NCI-H1436 treated with DMSO at 0.1 percent for 48 hours (cell line): ENCODE measurements around the gene MAGI3.
"Not testable (repeated sequence)": the region's sequence is repeated elsewhere in the genome, so short reads cannot be mapped to it uniquely, and the experiment has no call there.

Experiments
- DNase-seq: peaks from one replicate; lab custom pipeline; 2025; lab: John Stamatoyannopoulos, UW

The MAGI3 gene

DNA sequence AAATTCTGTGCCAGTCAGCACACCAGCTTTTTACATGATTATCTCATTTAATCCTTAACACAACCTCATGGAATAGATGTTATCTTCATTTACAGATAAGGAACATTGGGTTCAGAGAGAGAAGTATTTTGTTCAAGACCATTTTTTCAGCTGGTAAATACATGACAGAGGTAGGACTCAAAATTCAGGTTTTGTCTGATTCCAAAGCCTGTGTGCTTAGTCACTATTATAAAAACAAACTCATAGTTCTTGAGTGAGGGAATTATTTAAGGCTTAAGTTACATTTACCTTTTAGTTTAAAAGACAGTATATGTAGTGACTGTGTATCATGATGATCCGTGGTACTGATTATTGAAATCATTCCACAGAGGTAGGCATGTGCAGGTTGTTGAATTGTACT is 125.2 kb downstream of the MAGI3 start:
- no peak for DNase-seq

- DNase-seq, result no peak
Measured at GRCh38 chr1:113517346-113517745, 127.0 kb downstream of the MAGI3 start.

- DNase-seq, result no peak
Measured at GRCh38 chr1:113517983-113518382, 127.7 kb downstream of the MAGI3 start.

- DNase-seq, result no peak
Measured at GRCh38 chr1:113519556-113519955, 129.2 kb downstream of the MAGI3 start.

- no peak for DNase-seq
Measured at GRCh38 chr1:113530021-113530420, 139.7 kb downstream of the MAGI3 start.

DNA sequence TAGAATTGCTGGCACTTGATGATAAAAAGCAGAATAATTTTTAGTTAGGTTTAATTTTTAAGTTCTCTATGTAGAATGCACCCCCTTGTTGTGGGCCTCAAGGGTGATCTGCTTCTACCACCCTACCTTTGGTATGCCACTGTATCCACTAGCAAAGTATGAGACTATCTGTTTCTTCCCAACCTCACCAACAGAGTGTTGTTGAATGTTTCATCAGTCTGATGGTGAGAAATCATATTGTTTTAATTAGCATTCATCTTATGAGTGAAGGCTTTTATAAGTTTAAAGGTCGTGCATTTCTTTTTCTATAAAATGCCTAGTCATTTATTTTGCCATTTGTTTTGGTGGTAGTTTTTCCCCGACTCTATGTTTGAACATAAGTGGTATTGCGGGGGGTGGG is 141.0 kb downstream of the MAGI3 start:
- DNase-seq, result no peak

GRCh38 chr1:113533061-113533460 is 142.7 kb downstream of the MAGI3 start:
- DNase-seq, result no peak

GRCh38 chr1:113534130-113534817 is 144.0 kb downstream of the MAGI3 start:
- no peak for DNase-seq

DNA sequence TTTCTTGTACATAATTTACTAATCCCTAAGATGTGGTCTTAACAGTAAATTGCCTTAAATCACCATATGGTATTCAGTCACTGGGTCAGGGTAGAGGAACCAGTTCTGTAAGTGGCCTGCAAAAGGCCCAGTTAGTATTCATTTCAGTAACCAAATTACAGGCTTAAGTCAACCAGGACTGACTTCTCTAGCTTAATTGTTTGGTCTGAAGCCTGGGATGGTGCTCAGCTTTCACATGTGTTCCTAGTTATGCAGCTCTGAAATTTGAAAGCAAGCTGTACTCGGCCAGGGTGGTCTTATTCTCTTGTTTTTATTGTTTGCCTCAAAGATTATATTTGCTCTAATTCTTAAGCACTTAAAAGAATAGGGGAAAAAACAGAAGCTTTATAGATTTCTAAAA is 144.6 kb downstream of the MAGI3 start:
- no peak for DNase-seq

- no peak for DNase-seq
Measured at GRCh38 chr1:113536182-113536780, 146.0 kb downstream of the MAGI3 start.

DNA sequence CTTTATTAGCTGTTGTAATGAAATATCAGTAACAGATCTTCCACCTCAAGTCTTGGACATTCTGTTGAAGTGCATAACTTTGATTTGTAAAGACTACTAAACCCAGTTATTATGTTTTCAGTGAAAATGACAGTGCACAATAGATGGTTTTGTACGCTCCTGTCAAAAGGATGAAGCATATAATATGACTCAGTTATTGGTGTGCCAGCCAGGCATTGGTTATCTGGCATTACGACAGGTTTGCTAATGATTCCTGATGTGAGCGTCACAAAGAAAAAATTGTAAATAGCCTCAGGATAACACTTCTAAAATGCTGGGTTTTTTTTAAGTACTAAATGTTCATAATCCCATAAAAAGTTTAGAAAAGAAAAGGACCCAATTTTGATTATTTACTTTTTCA is 147.9 kb downstream of the MAGI3 start:
- no peak for DNase-seq

GRCh38 chr1:113540335-113540734 is 150.0 kb downstream of the MAGI3 start:
- DNase-seq, result no peak

GRCh38 chr1:113541106-113541505 is 150.8 kb downstream of the MAGI3 start:
- no peak for DNase-seq

DNA sequence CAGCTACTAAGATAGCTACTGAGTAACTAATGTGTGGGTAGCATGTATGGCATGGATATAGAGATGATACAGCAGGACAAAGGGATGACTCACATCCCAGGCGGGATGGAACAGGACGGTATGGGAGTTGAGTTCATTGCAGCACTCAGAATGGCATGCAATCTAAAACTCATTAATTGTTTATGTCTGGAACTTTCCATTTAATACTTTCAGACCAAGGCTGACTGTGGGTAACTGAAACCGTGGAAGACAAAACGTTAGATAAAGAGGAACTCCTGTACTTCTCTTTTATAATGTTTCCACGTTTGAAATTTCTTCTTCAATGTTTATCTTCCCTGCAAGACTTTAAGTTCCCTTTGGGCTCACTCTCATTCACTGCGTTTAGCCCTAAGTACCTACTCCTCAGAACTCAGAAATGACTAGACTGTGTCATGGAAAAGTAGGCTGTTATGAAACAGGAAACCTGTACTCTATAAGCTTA is 151.9 kb downstream of the MAGI3 start:
- DNase-seq, result no peak

- DNase-seq, result no peak
Measured at GRCh38 chr1:113543110-113543509, 152.8 kb downstream of the MAGI3 start.

GRCh38 chr1:113545210-113545609 is 154.9 kb downstream of the MAGI3 start:
- no peak for DNase-seq

DNA sequence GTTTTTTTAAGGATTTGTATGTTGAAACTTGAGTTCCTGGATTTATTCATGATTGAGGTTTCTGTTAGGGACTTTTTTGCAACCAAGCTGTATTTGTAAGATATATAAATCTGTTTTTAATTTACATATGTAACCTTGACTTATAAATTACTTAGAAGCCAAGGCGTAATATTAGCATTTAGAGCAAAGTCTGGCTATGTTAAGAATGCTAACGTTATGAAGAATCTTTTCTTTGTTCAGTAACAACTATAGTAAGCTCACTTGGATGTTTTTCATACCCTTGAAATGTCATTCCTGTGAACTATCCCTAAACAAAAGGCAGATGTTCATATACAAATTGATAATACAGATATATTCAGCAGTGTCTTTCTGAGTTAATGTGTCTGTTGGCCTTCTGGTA is 155.3 kb downstream of the MAGI3 start:
- DNase-seq, result no peak

- no peak for DNase-seq
Measured at GRCh38 chr1:113551728-113552127, 161.4 kb downstream of the MAGI3 start.

DNA sequence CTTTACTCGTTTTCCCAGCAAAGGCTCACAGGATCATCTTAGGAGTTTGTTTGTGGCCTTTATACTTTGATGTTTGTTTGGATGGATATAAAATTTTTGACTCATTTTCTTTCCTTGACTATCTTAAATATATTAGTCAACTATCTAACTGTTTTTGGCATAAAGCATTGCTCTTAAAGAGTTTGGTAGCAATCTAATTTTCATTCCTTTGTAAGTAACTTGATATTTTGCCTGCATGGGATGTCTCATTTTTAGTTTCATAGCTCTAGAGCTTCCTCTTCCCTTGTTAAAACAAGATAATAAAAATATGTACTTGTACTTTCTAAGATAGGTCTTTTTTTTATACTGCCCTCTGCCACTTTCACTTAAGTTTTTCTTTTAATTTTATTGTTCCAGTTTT is 161.9 kb downstream of the MAGI3 start:
- DNase-seq, result no peak

GRCh38 chr1:113557187-113557586 is 166.9 kb downstream of the MAGI3 start:
- no peak for DNase-seq

GRCh38 chr1:113565621-113566020 is 175.3 kb downstream of the MAGI3 start:
- no peak for DNase-seq

GRCh38 chr1:113567427-113567826 is 177.1 kb downstream of the MAGI3 start:
- no peak for DNase-seq

DNA sequence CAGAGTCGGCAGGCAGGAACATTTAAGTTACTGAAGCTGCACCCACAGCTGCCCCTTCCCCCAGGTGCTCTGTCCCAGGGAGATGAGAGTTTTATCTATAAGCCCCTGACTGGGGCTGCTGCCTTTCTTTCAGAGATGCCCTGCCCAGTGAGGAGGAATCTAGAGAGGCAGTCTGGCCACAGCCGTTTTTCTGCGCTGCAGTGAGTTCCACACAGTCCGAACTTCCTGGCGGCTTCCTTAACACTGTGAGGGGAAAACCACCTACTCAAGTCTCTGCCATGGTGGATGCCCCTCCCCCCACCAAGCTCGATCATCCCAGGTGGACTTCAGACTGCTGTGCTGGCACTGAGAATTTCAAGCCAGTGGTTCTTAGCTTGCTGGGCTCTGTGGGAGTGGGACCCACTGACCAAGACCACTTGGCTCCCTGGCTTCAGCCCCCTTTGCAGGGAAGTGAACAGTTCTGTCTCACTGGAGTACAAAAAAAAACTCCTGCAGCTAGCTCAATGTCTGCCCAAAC is 185.5 kb downstream of the MAGI3 start:
- DNase-seq, result not testable (repeated sequence)

DNA sequence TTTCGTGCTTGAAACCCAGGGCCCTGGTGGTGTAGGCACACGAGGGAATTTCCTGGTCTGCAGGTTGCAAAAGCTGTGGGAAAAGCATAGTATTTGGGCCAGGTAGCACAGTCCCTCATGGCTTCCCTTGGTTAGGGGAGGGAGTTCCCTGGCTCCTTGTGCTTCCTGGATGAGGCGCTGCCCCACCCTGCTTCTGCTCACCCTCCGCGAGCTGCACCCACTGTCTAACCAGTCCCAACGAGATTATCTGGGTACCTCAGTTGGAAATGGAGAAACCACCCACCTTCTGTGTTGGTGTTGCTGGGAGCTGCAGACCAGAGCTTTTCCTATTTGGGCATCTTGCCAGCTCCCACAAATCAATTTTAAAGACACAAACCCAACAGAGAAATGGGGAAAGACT is 186.0 kb downstream of the MAGI3 start:
- DNase-seq, result no peak
